HG03521 (cell line): ENCODE measurements around the gene SLC26A6.
A peak's percentile ranks its signal among the peaks of the same experiment; 100 is the strongest.

Experiments used
- ATAC-seq: cut with Tn5 transposase; IDR thresholded peaks from one replicate; pipeline ENCODE4 v1.9.1; 2021; ENCODE audit warnings: mild to moderate bottlenecking, moderate library complexity; ENCODE audit not compliant: unreplicated experiment

Gene SLC26A6

DNA sequence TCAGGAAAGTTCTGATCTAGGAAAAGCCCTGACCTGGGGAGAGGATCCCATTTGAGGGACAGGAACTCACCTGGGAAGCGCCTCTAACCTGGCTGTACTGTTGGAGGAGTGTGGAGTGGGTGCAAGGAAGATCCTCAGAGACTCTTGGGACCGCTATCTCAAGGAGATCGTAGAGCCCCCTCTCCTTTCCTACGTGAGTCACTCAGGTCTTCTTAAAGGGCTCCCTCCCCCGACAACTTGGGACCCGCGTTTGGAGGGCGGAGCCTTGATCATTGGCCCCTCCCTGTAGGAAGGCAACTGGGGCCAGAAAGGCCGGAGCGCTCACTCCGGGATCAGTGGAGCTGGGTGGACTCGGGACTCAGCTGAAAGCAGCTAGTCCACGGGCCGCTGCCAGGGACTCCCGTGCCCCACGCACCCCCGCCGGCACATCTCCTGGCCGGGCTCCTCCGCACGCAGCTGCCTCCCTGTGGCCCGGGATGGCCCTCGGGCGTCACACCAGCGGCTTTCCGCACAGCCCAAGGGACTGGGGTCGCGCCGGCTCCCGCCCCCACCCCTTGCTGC lies 520 bp downstream of the SLC26A6 start:
- peak; percentile 22 for ATAC-seq

DNA sequence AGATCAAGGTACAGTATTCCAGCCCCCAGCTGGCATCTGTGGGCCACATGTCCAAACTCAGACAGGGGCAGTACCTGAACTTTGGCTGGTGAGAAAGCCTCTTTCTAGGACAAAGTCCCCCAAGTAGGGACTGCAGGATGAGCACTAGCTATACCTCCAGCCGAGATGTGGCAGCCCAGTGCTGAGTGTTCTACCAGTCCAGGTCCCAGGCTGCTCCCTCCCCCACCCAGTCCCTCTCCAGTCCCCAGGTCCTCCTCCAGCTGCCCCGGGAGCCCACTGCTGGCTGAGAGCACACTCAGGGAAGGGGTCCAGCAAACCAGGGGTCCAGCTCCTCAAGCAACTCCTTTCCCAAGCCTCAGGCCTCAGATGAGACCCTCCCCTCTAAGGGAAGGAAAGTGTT lies 1.5 kb downstream of the SLC26A6 start:
- no peak for ATAC-seq

DNA sequence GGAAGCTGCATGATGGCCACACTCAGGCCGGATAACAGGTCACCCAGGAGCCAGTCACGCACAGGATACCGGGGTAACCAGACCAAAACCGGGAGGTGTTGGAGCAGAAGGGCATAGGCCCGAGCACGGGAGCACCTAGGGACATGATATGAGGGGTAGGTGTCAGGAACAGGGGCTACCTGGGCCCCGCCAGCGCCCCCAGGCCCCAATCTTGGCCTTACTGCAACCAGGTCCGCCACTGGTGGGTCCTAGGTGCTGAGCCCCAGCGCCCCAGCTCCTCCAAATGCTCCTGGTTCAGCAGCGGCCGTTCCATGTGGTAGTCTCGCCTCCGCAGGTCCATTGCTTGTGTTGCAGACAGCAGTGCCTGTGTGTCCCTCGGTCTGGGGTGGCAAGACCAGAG lies 2.0 kb downstream of the SLC26A6 start:
- ATAC-seq: no peak

DNA sequence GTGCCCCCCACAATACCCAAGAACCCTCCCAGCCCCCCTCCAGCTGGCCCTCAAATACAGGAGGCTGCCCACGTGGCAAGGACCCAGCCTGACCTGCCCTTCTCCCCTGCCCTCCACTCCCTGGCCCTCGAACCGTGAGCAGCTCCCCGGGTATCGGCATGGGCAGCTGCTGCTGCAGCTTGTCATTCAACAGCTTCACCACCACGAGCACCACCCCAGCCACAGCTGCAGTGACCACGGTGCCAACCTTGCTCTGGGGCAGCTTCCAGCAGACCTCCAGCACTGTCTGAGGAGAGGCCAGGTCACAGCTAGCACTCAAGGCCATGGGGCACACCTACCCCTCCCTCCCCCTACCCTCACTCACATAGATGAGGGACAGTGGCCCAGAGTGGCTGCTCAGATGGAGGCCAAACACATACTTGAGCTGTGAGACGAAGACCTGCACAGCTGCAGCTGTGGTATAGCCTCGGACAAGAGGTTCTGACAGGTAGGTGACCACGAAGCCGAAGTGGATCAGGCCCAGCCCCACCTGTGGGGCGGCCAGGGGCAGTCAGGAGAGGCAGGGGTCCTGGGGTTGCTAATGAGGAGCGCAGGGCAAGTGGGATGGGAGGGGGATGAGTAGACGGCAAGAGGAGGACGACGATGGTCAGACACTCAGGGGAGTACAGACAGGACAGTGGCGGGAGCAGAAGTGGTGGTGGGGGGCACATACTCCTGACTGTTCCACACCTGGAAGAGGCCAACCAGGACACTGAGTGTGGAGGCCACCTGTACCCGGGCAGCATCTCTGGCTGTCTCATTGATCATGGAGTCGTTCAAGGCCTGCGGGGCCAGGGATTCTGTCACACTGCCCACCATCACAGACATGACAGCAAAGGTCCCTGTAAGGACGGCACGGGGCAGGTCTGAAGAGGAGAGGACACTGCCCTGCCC lies 3.5 kb downstream of the SLC26A6 start:
- ATAC-seq: no peak

DNA sequence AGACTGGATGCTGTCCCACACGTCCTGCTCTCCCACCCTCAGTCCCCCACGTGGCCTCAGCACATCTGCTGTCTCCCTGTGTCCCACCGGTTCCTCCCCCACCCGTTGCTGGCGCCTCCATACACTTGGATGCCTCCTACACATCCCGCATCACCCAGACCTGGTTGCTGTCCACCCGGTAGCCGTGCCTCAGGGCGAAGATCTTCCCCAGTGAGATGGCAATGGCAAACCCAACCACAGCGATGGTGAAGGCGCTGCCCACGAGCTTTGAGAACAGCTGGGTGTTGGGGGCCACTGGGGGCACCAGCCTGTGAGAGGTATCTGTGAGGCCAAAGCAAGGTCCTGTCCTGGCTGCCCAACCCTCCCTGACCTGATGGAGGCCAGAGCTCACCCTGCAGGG lies 4.4 kb downstream of the SLC26A6 start:
- no peak for ATAC-seq

DNA sequence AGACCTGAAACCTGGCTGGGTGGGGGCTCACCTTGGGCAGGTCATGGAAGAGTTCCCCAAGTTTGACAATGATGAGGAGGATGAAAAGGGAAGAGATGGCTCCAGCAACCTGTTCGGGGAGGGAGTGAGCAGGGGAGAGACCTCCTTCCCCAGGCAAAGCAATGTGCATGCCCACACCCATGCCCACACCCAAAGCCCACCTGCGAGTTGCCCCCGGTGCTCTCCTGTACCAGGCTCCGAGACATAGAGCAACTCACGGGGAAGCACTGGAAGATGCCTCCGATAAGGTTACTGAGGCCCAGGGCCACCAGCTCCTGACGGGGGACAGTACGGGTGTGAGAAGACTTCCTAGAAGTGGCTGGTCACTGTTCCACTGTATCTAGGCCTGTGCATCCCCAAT lies 4.9 kb downstream of the SLC26A6 start:
- ATAC-seq: no peak

DNA sequence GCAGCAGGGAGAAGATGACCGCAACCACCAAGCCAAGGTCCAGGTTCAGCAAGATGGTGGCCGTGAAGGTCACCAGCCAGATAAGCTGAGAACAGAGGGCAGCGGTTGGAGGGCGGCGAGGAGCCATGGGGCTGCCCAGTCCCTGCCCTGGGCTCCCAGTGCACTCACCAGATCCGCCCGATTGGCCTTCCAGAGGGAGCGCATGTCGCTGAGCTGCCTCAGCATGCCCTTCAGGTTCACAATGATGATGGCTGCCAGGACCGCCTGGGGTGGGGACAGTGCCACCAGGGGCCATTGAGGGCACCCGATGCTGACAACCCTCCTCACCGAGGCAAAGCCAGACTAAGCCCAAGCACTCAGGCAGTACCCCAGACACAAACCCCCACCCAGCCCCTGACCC lies 5.4 kb downstream of the SLC26A6 start:
- no peak for ATAC-seq

DNA sequence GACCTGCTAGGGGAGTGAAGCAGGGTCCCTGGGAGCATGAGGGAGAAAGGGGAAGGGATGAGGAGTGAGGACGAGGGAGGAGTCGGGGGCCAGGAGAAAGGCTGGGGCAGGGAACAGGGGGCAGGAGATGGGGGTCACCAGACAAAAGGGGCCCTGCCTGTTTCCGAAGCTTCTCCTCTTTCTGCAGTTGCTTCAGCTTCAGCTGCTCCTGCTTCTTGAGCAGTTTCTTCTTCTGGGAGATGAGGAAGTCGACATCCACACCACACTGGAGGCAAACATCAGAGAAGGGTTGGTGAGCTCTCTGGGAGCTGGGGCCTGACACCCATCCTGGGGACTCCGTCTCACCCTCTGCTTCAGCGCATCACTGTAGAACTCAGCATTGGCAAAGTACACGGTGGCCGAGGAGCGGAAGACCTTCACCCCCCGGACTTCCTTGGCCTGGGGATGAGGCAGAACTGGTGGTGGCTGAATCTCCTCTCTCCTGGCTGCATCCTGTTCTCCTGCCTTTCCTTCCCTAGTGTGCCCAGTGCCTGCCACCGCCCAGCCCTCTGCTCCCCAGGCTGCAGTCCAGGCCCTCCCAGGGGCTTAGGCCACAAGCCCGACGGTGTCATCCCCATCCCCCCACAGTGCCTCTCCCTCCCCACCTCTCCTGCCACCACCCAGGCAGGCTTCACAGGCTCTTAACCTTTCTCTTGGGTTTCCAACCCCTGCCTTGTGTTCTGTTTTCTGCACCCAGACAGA lies 6.8 kb downstream of the SLC26A6 start:
- no peak for ATAC-seq

DNA sequence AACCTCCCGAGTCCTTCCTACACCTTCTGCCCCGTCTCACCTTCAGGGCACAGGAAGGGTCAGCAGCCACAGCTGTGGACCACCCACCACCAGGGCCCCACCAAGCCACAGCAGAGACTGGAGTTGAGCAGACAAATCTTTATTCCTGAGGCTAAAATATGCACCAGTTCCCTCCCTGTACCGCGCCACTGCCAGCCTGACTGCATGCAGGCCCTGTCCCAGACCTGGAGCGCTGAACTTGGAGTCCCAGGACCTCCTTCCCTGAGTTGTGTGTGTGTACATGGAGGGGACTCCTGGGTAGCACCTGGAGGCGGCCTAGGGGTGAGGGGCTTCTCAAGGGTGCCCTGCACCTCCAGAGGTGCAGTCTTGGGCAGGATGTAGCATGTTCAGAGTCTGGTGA lies 9.7 kb downstream of the SLC26A6 start:
- no peak for ATAC-seq

DNA sequence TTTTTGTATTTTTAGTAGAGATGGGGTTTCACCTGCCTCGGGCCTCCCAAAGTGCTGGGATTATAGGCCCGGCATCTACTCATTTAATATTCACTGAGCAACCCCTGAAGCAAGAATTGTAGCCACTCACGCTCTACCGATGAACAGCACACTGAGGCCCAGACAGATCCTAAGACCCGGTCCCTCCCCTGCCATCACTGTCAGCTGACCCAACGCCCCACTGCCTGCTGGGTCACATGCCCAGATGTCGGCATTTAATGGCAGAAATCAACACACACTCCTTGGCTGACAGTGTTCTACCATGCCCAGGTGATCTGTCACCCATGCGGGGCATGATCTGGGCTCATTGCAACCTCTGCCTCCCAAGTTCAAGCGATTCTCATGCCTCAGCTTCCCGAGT lies 10.5 kb downstream of the SLC26A6 start:
- ATAC-seq: no peak

DNA sequence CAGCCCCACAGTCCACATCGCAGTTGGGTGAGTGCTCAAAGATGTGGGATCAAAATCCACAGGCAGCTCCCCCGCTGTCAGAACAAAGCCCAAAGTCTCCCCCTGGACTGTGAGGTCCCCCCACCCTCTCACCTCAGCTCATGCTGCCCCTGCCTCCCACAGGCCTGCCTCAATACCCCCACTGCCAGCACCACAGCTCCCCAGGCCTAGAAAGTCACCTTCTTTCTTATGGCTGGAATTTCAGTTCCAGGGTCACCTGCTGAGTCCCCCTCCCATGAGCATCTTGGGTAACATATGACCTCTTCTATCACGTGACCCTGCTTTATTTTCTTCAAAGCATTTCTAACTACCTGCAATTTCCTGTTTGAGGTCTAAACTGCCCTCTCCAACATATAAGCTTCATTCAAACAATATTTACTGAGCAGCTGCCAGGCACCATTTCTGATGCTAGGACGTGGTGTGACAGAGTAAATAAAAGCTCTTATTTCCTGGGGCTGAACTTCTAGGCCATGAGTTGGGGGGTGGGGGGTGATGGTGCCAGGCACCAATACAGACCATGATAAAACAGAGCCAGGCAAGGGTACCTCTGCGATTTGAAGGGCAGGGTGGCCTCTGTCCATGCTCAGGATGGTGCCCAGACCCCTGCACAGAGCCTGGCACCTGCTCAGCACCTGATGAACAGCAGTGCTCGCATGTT lies 11.3 kb downstream of the SLC26A6 start:
- no peak for ATAC-seq

DNA sequence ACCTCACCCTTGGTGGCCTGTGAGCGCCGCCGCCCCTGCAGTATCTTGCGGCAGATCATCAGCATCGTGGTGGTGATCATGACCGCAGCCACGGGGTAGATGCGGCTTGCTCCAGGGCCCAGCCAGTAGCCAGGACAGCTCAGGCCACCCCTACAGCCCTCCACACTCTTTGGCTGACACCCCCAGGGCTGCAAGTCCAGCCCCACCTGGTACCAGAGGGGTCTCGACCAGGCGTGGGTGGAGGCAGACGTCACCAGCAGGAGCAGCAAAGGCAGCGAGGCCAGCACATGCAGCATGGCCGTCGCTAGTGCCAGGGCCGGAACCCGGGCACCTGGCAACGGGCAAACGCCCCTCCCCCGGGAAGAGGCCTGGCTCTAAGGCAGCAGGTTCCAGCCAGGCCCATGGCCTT lies 13.8 kb downstream of the SLC26A6 start, which contains the start of gene TMEM89:
Gene TMEM89, minus strand, starts transcription at position 309 of the 409 bp plus-strand sequence. Its CDS starts 13 bp downstream, at position 296.
- ATAC-seq: no peak

DNA sequence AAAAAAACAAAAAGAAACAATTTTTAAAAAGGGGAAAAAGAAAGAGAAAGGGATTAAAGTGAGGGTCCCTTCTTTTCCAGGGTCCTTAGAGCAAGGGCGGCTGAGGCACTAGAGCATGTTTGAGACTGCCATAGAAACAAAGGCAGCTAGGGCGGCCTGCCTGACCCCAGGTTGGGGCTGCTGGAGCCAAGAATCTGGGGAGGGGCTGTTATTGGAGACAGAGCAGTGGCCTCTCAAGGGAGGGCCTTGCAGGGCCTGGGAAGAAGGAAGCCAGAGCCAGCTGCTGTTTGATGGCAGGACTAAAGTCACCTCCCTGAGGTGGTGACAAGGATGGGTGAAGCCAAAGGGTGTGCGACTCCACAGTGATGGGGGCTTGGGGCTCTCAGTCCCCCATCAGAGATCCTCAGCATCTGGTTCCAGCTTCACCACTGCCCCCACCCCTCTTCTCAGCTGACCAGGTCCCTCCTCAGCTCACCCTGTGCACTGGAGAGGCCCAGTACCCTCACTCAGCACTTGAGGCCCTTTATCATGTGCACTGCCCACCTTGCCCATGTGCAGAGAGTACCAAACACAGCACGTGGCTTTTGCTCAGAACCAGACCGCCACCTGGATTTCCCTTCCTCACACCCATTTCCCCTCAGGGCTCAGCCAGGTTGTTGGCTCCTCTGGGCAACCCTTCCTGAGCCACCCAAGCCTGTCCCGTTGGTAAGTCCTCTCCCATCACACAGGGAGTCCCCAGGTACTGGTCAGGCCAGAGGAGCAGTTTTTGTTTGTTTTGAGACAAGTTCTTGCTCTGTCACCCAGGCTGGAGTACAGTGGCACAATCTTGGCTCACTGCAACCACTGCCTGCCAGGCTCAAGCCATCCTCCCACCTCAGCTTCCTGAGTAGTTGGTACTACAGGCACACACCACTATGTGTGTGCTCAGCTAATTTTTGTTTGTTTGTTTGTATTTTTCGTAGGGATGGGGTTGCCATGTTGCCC lies 15.4 kb downstream of the SLC26A6 start:
- no peak for ATAC-seq

DNA sequence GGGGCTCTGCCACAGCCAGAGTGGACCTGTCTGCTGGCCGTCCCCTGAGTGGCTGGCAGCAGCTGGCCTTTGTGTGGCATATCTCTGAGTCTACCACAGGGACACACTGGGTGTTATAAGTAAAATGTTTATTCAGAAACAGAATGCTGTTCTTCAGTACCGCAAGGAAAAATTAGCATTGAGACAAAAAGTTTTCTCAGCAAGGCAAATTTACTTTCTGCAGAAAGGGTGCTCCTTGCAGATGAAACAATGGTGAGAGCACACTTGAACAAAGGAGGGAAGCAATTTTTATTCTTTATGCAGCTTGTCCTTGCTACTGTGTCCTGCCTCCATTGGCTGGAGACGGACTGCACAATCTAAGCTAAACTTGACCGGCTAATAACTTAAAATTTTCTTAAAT lies 17.7 kb downstream of the SLC26A6 start:
- ATAC-seq: no peak

DNA sequence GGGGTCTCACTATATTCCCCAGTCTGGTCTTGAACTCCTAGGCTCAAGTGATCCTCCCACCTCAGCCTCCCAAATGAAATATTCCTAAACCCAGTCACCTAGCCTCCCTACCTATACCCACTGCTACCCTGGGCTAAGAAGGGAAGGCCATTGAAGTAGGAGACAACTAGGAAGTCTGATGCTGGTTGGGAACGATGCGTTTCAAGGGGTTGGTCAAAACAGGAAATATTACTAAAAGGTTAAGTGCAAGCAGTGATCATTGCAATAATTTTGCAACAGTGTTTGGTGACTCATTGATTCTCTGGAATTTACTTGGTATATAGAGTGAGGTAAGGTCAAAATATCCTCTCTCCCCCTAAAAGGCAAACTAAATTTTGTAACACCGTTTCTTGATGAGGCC lies 21.2 kb downstream of the SLC26A6 start:
- no peak for ATAC-seq

DNA sequence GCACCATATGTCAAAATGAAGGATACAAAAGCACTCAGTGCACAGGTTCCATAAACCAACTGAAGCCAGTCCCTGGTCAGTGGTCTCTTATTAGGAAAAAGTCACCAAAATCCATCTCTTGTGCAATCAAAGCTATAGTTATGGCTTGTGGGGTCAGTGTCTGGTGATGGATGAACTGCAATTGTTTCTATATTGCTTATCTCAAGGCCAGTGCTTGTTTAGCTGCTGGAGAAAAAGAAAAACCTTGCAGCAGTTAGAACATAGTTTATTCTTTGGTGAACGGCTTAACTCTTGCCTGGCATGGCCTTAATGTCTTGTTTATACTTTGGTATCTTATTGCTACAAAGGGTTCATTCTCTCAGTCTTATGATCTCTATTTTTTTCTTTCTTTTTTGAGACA lies 23.0 kb downstream of the SLC26A6 start:
- ATAC-seq: no peak

DNA sequence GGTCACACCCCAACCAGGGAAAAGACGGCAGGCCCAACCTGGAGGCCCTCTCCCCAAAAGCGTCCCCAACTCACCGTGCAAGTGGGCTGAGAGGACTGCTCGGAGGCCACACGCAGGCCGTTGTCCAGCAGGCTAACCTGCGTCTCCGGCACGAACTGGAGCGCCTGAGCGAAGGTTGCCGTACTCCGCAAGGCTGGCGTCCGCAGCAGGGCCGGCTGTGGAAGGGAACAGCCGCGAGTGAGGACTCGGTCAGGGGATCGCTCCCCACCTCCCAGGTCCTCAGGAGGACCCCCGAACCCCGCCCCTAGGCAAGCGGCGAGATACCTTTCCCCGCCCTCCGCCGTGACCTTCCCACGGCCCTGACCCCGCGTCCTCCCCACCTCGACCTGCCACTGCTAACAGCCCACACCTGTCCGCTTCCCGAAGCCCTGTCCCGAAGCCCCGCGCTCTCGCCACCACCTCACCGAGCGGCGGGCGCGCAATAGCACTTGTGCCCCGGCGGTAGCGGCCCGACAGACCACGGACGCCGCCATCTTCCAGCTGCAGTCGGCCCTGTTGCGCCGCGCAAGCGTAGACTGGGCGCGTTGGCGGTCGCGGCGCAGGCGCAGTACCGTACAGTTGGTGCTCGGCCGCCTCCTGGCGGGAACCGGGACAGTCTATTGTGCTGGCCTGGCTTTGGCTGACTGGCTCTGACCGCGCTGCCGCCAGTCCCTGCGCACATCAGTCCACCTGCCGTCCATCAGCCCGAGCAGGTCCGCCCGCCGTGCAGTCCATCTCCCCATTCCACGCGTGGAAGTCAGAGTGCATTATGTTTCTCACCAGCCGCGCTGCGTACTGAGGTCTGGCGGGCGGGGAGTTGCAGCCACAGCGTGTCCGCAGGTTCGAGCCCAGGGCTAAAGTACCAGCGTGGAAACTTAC lies 25.9 kb downstream of the SLC26A6 start, which contains the start of gene UQCRC1:
Gene UQCRC1, minus strand, starts transcription at position 559 of the 918 bp plus-strand sequence. Its CDS starts 26 bp downstream, at position 533.
- ATAC-seq: peak; percentile 96

DNA sequence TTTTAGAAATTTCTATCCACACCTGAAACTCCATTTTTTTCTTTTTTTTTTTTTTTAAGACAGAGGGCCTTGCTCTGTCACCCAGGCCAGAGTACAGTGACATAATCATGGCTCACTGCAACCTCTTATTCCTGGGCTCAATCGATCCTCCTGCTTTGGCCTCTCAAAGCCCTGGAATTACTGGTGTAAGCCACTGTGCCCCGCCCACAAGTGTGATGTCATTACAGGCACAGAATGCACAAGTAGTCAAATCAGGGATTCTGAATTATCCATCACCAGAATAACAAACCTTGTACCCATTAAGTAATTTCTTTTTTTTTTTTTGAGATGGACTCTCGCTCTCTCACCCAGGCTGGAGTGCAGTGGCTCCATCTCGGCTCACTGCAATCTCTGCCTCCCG lies 27.7 kb downstream of the SLC26A6 start:
- no peak for ATAC-seq

DNA sequence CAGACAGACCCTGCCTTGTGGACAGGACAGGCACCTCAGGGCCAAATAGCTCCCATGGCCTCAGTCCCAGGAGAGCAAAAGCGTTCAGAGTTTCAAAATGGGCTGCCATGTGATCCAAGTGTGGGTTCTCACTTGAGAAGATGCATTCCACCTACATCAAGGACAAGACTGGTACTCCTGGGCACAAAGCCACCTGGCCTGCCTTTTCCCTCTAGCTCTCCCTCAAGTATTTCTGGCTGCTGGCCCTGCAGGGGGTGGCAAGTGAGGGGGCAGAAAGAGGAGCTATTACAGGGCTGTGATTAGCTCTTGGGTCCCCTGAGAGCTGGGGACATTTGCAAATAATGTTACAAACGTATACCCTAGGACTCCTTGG lies 33.7 kb downstream of the SLC26A6 start:
- no peak for ATAC-seq
